ENCODE data around the gene FAIM2.

The FAIM2 gene

DNA sequence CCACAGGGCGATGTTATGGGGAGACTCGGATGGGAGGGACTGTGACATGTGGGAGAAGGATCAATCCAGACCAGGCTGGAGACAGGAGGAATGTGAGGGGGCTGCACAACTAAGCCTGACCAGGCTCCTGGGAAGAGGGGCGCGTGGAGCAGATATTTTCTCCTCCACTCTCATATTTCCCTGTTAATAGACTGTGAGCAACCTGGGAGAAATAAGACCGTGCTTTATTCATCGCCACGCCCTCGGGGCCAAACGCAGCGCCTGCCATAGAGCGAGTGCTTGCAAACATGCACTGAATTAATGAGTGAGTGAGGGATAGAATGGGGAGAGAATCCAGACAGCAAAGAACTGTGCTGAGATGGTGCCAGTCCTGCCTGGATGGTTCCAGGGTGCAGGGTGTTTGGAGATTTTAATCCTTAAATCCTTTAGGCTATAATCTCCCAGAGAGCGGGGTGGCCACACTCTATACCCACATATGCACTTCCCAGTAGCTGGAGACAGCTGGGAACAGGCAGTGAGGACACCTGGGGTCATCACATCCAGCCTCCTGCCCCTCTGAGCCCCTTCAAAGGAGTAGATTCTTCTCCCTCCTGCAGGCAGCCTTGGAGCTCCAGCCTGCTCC is 13.6 kb upstream of the FAIM2 start:
- FAIRE-seq, result no peak

- no peak for FAIRE-seq
Measured at GRCh38 chr12:49916129-49916919, 12.6 kb upstream of the FAIM2 start.

- FAIRE-seq, result no peak
Measured at GRCh38 chr12:49912345-49913255, 8.9 kb upstream of the FAIM2 start.

- no peak for FAIRE-seq
Measured at GRCh38 chr12:49911213-49911605, 7.5 kb upstream of the FAIM2 start.

- FAIRE-seq, result no peak
Measured at GRCh38 chr12:49910331-49911212, 6.9 kb upstream of the FAIM2 start.

GRCh38 chr12:49909826-49910225 is 6.1 kb upstream of the FAIM2 start:
- FAIRE-seq, result no peak

DNA sequence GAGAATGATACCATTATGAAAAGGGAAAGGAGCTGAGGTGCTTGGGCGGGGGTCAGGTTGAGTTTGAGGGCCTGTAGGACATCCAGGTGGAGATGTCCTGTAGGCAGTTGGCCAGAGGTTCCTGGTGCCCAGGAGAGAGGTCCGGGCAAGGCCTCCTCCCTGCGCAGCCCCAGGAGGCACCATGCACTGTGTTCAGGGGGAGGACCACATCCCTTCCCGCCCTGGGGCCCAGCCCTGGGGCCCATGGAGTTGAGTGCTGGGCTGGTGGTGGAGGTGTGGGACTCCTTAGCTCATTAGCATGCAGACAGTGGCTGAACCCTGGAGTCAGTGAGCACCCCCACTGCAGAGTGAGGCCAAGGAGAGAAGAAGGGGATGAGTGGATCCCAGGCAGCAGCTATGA is 5.7 kb upstream of the FAIM2 start:
- no peak for FAIRE-seq

DNA sequence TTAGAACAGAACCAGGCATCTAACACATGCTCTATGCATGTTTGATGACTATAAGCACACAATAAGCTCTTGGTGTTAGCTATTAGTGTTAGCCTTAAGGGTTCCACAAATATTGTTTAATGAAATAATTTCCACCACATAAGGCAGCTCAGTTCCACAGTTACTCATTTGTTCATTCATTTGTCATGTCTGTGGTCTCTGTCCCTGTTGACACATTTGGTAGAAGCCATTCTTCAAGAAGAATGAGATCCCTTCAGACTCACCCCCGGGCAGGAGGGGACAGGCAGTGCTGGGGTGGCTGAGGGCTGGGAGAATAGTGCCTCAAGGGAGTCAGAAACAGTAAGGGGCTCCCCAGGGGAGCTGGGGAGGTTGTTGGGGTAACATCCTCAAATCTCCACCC is 3.7 kb upstream of the FAIM2 start:
- no peak for FAIRE-seq

DNA sequence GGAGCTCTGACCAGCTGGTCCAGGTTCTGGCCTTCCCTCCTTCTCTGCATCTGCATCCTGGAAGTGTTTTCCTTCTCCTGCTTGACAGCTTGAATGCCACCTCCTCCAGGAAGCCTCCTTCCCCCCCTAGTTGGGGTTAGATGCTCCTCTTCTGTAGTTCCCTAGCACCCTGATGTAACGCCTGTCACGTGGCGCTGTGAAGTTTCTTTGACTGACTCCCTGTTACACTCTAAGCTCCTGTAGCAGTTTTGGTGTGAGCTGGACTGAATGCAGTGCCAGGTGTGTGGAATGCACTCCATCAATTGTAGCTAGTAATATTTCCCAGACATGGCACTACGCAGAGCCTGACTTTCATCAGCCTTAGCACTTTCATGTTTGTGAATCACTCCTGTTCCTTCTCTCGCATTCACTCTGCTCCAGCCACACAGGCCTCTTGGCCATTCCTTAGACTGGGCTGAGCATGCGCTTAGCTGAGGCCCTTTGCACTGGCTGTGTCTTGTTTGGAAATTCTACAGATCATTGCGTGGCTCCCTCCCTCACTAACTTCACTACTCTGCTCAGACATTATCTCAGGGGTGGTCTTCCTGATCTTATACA is 2.1 kb upstream of the FAIM2 start:
- FAIRE-seq, result no peak

DNA sequence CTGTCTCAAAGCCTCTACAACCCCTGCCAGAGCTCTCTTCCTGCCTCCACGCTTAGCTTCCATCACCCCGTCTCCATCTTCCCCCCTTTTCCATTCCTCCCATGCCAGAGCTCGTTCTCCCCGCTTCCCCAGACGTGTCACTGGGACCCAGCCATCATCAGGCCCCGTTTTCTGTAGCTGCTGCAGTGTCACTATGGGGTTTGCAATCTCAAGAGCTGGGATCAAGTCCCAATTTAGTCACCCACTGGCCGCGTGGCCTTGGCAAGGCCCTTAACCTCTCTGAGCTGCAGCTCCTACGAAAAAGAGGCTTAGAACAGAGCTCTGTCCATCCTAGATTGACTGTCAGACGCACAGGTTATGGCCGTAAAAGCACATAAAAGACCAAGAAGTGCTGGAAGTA is 901 bp upstream of the FAIM2 start:
- no peak for FAIRE-seq

- no peak for FAIRE-seq
Measured at GRCh38 chr12:49903351-49903699, 375 bp downstream of the FAIM2 start.

DNA sequence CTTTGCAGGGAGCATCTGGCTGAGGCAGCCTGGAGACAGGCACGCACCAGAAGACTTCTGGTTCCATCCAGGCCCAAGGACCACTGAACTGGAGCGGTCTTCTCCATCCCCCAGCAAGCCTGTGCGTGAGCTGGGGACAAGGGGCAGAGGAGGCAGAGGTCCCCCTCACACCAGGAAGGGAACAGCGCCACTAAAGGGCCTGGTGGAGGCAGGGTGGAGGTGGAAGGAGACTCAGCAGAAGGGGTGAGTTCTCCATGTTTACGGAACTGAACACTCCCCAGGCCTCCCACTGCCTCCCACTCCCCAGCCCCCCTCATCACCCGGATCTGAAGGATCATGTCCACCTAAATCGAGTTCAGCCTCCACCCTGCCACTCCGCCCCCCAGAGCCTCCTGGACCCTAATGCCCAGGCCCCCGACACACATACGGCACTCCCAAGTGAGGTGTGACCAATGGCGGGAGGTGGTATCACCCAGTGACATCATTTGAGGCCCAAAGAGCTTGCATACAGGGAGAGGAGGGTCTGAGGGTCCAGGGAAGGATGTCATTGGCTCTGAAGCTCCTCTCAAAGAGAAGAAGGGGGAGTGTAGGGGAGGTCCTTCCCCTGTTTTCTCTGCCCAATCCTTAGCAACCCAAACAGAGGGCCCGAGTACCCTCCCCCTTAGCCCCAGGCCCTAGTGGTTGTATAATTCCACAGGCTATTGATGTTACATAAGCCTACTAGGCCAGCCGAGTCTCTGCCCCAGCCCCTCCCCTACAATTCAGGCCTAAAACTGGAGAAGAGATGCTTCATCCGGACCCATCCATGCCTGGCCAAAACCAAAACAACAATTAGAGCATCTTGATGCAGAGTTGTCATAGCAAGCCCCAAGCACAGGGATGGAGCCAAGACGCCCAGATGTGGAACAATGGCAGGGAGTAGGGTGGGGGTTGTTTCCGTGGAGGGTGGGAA is 1.0 kb downstream of the FAIM2 start:
- FAIRE-seq, result no peak

GRCh38 chr12:49901986-49902385 is 1.7 kb downstream of the FAIM2 start:
- FAIRE-seq, result no peak

DNA sequence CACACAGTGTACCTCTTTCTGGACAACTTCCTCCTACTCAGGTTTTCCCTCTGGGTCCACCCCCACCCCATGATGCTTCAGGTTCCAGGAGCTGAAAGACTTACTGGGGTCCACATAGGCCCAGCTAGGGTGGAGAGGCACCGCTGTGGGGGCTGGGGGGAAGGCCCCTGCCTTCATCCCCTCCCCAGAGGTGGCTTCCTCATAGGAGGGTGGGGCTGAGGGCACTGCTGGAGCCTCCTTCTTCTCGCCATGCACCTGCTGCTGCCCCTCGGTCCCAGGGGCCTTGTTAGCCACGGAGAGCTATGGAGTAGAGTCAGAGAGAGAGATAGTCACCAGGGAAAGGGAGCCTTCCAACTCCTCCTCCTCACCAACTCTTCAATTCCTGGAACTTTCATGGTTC is 2.7 kb downstream of the FAIM2 start:
- FAIRE-seq, result no peak

- FAIRE-seq, result no peak
Measured at GRCh38 chr12:49900371-49900770, 3.3 kb downstream of the FAIM2 start.

DNA sequence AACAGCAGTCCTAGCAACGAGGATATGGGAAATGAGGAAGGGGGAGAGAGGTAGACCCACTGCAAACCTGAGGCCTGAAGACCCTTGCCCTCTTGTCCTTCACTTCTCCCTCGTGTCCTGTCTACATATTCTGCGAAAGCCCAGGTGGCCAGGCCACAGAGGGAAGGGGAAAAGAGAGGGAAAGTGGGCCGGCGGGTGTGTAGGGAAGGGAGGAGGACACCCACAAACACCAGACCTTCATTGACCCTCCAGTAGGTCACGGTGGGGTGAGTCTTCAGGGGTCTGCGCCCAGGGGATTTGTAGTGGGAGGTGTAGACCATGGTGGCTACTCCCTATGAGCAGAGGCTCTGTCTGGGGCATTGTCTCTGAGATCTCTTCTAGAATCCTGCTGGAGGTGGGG is 3.8 kb downstream of the FAIM2 start:
- no peak for FAIRE-seq

DNA sequence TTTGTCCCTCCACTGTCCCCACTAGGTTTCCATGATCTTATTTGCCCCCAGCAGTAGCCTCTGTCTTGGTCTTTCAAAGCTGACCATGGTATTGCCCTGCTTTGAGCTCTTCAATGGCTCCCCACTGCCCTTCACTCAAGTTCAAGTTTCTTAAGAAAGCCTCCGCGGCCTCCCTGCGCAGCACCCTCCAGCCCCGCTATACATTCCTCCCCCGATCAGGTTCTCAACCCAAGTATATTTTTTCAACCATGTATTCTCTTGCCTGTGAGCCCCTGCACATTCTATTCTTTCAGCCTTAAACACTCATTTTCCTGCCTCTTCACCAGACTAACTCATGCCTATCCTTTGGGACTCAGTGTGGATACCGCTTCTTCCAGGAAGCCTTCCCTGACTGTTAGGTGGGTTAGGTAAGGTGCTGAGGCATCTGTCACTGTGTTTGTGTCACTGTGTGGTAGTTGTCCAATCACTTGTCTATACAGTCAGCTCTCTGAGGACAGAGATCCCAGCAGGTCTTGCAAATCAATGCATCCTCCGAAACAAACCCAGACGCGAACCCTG is 4.3 kb downstream of the FAIM2 start:
- no peak for FAIRE-seq

DNA sequence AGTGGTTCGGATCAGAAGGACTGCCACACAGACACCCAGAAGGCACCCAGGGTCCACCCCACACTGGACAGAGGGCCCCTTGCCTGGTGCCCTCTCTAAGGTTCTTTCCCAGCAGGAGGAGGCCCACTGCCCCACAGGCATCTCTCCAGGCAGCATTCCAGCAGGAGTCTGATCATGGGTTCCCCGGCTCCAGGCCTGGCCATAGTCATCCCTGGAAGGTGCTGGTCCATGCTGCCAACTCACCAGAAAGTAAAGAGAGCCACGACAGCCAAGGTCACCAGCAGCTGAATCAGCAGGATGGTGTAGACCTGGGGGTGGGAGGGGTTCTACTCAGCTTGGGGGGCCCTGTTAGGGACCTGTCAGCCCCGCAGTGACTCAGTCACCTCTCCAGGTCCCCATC is 6.4 kb downstream of the FAIM2 start:
- FAIRE-seq, result no peak

DNA sequence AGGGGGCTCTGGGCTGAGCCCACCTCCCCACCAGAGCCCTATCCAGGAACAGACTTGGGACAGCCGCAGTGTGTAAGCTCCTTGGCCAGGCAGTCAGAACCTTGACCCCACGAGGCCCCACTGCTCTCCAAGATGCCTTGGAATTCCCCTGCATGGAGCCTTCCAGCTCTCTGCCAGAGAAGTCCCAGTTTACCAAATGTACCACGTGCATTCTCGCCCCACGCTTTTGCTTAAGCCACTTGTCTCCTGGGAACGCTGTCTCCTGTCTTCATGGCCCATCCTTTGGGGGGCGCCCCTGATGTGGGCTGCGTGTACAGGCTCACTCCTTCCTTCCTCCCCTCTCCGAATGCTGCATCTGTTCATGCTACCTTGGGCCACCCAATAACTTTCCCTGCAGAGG is 7.9 kb downstream of the FAIM2 start:
- no peak for FAIRE-seq

- no peak for FAIRE-seq
Measured at GRCh38 chr12:49894751-49895148, 8.9 kb downstream of the FAIM2 start.
